SK-N-MC (cell line): ENCODE results near the gene LY6G6C.

ENCODE experiments used
- EZH2 ChIP-seq: fragments of 200-600 bp; sonication (generic); IDR thresholded peaks from one replicate; pipeline ENCODE4 v1.6.1; 2017; ENCODE audit warnings: antibody characterized with exemption
- POLR2AphosphoS5 ChIP-seq: IDR thresholded peaks from 2 replicates; pipeline ENCODE4 v1.6.1; 2012; ENCODE audit warnings: mild to moderate bottlenecking, low read depth, low read length, borderline replicate concordance

- TF ChIP-seq POLR2AphosphoS5 (no peak), EZH2 (no peak)
These were observed 32.1 kb downstream of the LY6G6C start for GRCh38 chr6:31689249-31690110.
